Stomach (tissue), 9 donors: ENCODE data around the gene RFXAP. TPM values are rescaled to one million over a fixed set of nuclear protein-coding genes. Genes with fewer than 3 reads are reported as not detected.

Experiments used
- DNase-seq, 2 donors: peaks; one replicate each; pipeline versions ENCODE4 v3.0.0 to v3.0.0-alpha.2; 2013 to 2019
- H3K27ac ChIP-seq, 5 donors: fragments of 200-600 bp in 4 of 5; sonication (generic) in 4 of 5; one replicate each; pipeline ENCODE4 v1.5.1; 2013 to 2019; ENCODE audit warnings: mild to moderate bottlenecking in 1 of 5, moderate library complexity in 1 of 5
- H3K27me3 ChIP-seq, 3 donors: fragments of 200-600 bp; sonication (generic); one replicate each; pipeline ENCODE4 v1.5.1; 2017 to 2019; ENCODE audit warnings: mixed run types in 1 of 3
- H3K36me3 ChIP-seq, 4 donors: fragments of 200-600 bp; sonication (generic); 1 replicate in 3 of 4; 2 replicates in 1 of 4; pipeline ENCODE4 v1.5.1; 2016 to 2019
- H3K4me1 ChIP-seq, 4 donors: fragments of 200-600 bp; sonication (generic); one replicate each; pipeline ENCODE4 v1.5.1; 2016 to 2019
- H3K4me3 ChIP-seq, 4 donors: fragments of 200-600 bp; sonication (generic) in 3 of 4; one replicate each; pipeline ENCODE4 v1.5.1; 2016 to 2019; ENCODE audit warnings: mild to moderate bottlenecking in 1 of 4
- H3K9me3 ChIP-seq, 4 donors: fragments of 200-600 bp; sonication (generic); one replicate each; pipeline ENCODE4 v1.5.1; 2016 to 2019
- CTCF ChIP-seq, 7 experiments: fragments of 450-650 bp in 4 of 7; fragments of 200-600 bp in 3 of 7; sonication (generic) in 3 of 7; IDR thresholded peaks; one replicate each; pipeline ENCODE4 v1.5.1; 2016 to 2019; ENCODE audit warnings: antibody characterized with exemption in 7 of 7, control low read depth in 2 of 7, mild to moderate bottlenecking in 1 of 7
- EP300 ChIP-seq: sonication (generic); formaldehyde crosslinking; IDR thresholded peaks from one replicate; pipeline ENCODE4 v1.6.1; 2017; ENCODE audit warnings: antibody characterized with exemption
- POLR2A ChIP-seq, 4 donors: fragments of 450-650 bp; IDR thresholded peaks; one replicate each; pipeline ENCODE4 v1.6.1; 2016; ENCODE audit warnings: antibody characterized with exemption in 4 of 4, control low read depth in 2 of 4, mild to moderate bottlenecking in 1 of 4, moderate library complexity in 1 of 4
- POLR2AphosphoS5 ChIP-seq, 3 donors: sonication (generic); formaldehyde crosslinking; IDR thresholded peaks; one replicate each; pipeline ENCODE4 v1.6.1; 2016; ENCODE audit warnings: antibody characterized with exemption in 3 of 3
- WGBS, 5 donors: extraction: QIAGEN DNeasy Blood & Tissue Kit in 3 of 5; methylation state at CpG; one replicate each; pipeline versions ENCODE4 v1.1.5 to v1.1.7; 2013 to 2018; 5-methylcytosine and 5-hydroxymethylcytosine counted together
- intact Hi-C: fragments of 100-400 bp; cut with DNase I; formaldehyde crosslinking; loops from one replicate; pipeline ENCODE4 v1.15.1; 2023; ENCODE audit warnings: low total_unique reads
- polyA plus RNA-seq, 3 donors: library from polyadenylated mRNA; stranded (reverse); fragments of 200-250 nt; gene quantifications; one replicate each; pipeline ENCODE4 v1.2.3, GENCODE V29; 2013
- total RNA-seq, 5 donors: library from RNA; depleted of rRNA; stranded (reverse); fragments of >200 nt; gene quantifications; one replicate each; pipeline versions ENCODE4 v1.1.0 to v1.2.3, GENCODE V29; 2014 to 2016
- donor health status: healthy with polysubstance abuse.
- donor health status: Bipolar disorder and iron deficiency.
- donor health status: healthy.

The RFXAP gene
- total and polyA plus RNA-seq, 8 donors: 1.2 to 12.3 (median 2.1) TPM; not detected in 1

- H3K27me3 ChIP-seq: no peaks in the 10 kb centered on the region
- no peak for DNase-seq
- H3K36me3 ChIP-seq: no peaks in the 10 kb centered on the region
- H3K4me1 ChIP-seq: no peaks in the 10 kb centered on the region
- H3K9me3 ChIP-seq: no peaks in the 10 kb centered on the region
- no peak for TF ChIP-seq EP300
- no peak for TF ChIP-seq POLR2A (IDR thresholded peaks at IDR 0.05)
- TF ChIP-seq POLR2AphosphoS5 (IDR thresholded peaks at IDR 0.05): no peak
- no peak for TF ChIP-seq CTCF (IDR thresholded peaks at IDR 0.05)
- no peak overlapping the region for H3K27ac ChIP-seq
- 61 to 72% (median 69%) methylated on average over 3 of the region's 3 CpGs for WGBS, 5 donors
- no peak overlapping the region for H3K4me3 ChIP-seq
- intact Hi-C loops: no loop called here
Observed at GRCh38 chr13:36787181-36787580, 31.8 kb upstream of the RFXAP start.

GRCh38 chr13:36788276-36788675, 30.7 kb upstream of the RFXAP start:
- H3K27me3 ChIP-seq: no peaks in the 10 kb centered on the region
- TF ChIP-seq EP300 (no peak), CTCF (IDR thresholded peaks at IDR 0.05) (no peak), POLR2A (IDR thresholded peaks at IDR 0.05) (no peak), POLR2AphosphoS5 (IDR thresholded peaks at IDR 0.05) (no peak)
- no peak overlapping the region for H3K27ac ChIP-seq
- H3K4me1 ChIP-seq: no peaks in the 10 kb centered on the region
- H3K9me3 ChIP-seq: no peaks in the 10 kb centered on the region
- H3K4me3 ChIP-seq: no peak overlapping the region
- no peak for DNase-seq
- H3K36me3 ChIP-seq: no peaks in the 10 kb centered on the region
- 78 to 94% (median 89%) methylated on average over 4 of the region's 4 CpGs for WGBS, 5 donors
- intact Hi-C loops: no loop called here

- TF ChIP-seq POLR2AphosphoS5 (IDR thresholded peaks at IDR 0.05): no peak
- TF ChIP-seq POLR2A (IDR thresholded peaks at IDR 0.05): no peak
- no peak for TF ChIP-seq EP300
- TF ChIP-seq CTCF (IDR thresholded peaks at IDR 0.05): no peak
- intact Hi-C loops: no loop called here
- no peaks in the 10 kb centered on the region for H3K36me3 ChIP-seq
Observed at GRCh38 chr13:36789061-36789460, 30.0 kb upstream of the RFXAP start.

GRCh38 chr13:36789730-36790129, 29.3 kb upstream of the RFXAP start:
- no peaks in the 10 kb centered on the region for H3K36me3 ChIP-seq
- intact Hi-C loops: no loop called here
- H3K4me1 ChIP-seq: no peaks in the 10 kb centered on the region
- no peak for TF ChIP-seq POLR2A (IDR thresholded peaks at IDR 0.05)
- no peak for TF ChIP-seq CTCF (IDR thresholded peaks at IDR 0.05)
- TF ChIP-seq POLR2AphosphoS5 (IDR thresholded peaks at IDR 0.05): no peak
- TF ChIP-seq EP300: no peak
- no peak for DNase-seq
- H3K9me3 ChIP-seq: no peaks in the 10 kb centered on the region
- H3K4me3 ChIP-seq: no peak overlapping the region
- 87 to 92% (median 91%) methylated on average over 4 of the region's 4 CpGs for WGBS, 5 donors
- H3K27ac ChIP-seq: no peak overlapping the region
- H3K27me3 ChIP-seq: no peaks in the 10 kb centered on the region

More at GRCh38 chr13:36789061-36789460, 30.0 kb upstream of the RFXAP start:
- Histone ChIP-seq H3K4me1 (no peaks in the 10 kb centered on the region), H3K9me3 (no peaks in the 10 kb centered on the region), H3K27me3 (no peaks in the 10 kb centered on the region), H3K4me3 (no peak overlapping the region), H3K27ac (no peak overlapping the region)
- WGBS, 5 donors: 67 to 79% (median 75%) methylated on average over 3 of the region's 3 CpGs
- DNase-seq: no peak
